Measurements from ENCODE around the gene DAAM2. TPM values are rescaled to one million over a fixed set of nuclear protein-coding genes. Genes with fewer than 3 reads are reported as not detected.

Gene DAAM2
- polyA plus RNA-seq, 1 of the 3 experiments (the other 2 are of a cell fraction): 0.20 TPM

DNA sequence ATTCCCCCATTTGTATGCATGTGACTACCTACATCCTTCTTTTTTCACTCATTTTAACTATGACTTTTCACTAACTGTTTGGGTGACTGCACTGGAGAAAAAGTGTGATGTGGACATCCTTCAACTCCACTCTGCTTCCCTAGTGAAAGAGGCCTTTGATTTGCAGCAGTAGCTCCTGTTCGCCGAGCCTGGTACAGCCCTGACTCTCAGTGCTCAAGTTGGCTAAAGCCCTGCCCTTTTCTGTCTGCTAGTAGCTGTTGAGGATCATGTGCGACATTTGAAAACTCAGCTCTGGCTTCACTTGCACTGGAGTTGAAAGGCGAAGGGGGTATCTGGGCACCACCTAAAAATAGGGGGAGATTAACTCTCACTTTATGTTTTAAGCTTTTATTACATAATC lies 42.1 kb downstream of the DAAM2 start:
- Histone ChIP-seq H3F3A (replicated peaks; ENCODE audit: insufficient read depth) (no peaks in the 10 kb centered on the region), H3K36me3 (replicated peaks in 1 of 2; ENCODE audit: control insufficient read depth in 1 of 2, insufficient read depth in 2 of 2, low read length in 1 of 2) (no peaks in the 10 kb centered on the region), H3K79me2 (ENCODE audit: insufficient read depth) (no peaks in the 10 kb centered on the region), H3K4me2 (no peak overlapping the region), H3K9ac (no peak overlapping the region), H3K4me1 (ENCODE audit: control insufficient read depth in 1 of 2, insufficient read depth in 2 of 2, low read depth in 1 of 2, low read length in 1 of 2) (peaks cover 0 to 6% of the 10 kb centered on the region in 2 experiments; a peak in 1 of 4 replicates), H2AFZ (ENCODE audit: low read depth) (no peak overlapping the region), H4K20me1 (ENCODE audit: insufficient read depth) (no peaks in the 10 kb centered on the region), H3K9me3 (no peaks in the 10 kb centered on the region), H3K27ac (ENCODE audit: low read depth in 2 of 2, low read length in 1 of 2) (no peak overlapping the region), H3K27me3 (ENCODE audit: insufficient read depth) (no peaks in the 10 kb centered on the region), H3K4me3 (ENCODE audit: low read depth in 2 of 2, low read length in 1 of 2) (no peak overlapping the region), H3K9me2 (no peaks in the 10 kb centered on the region)
- ChIA-PET POLR2A (no interaction called here), CTCF (interaction anchor here (1.1 kb wide), 1 partner anchor 9 kb away, joined by 3 read pairs; no protein-coding TSS in a partner anchor)
- no peak for DNase-seq
- WGBS (ENCODE audit: low lambda C conversion rate): 58% methylated on average over 4 of the region's 4 CpGs
- TF ChIP-seq RXRA (IDR thresholded peaks at IDR 0.05; ENCODE audit: borderline replicate concordance, low read depth): no peak
- TF ChIP-seq MEF2A (IDR thresholded peaks at IDR 0.05; ENCODE audit: borderline replicate concordance, low read depth): no peak
- no peak for TF ChIP-seq EZH2phosphoT487 (IDR thresholded peaks at IDR 0.05; ENCODE audit: borderline replicate concordance, low read depth)
- no peak for TF ChIP-seq RAD21 (IDR thresholded peaks at IDR 0.05; ENCODE audit: low read length)
- TF ChIP-seq TAF1 (IDR thresholded peaks at IDR 0.05; ENCODE audit: borderline replicate concordance, low read depth, low read length): no peak
- TF ChIP-seq FOSL2 (IDR thresholded peaks at IDR 0.05; ENCODE audit: borderline replicate concordance, low read depth): no peak
- TF ChIP-seq, protein P1, sequence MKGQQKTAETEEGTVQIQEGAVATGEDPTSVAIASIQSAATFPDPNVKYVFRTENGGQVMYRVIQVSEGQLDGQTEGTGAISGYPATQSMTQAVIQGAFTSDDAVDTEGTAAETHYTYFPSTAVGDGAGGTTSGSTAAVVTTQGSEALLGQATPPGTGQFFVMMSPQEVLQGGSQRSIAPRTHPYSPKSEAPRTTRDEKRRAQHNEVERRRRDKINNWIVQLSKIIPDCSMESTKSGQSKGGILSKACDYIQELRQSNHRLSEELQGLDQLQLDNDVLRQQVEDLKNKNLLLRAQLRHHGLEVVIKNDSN (IDR thresholded peaks at IDR 0.05; ENCODE audit: borderline replicate concordance, low read depth): no peak
- TF ChIP-seq, protein P2, sequence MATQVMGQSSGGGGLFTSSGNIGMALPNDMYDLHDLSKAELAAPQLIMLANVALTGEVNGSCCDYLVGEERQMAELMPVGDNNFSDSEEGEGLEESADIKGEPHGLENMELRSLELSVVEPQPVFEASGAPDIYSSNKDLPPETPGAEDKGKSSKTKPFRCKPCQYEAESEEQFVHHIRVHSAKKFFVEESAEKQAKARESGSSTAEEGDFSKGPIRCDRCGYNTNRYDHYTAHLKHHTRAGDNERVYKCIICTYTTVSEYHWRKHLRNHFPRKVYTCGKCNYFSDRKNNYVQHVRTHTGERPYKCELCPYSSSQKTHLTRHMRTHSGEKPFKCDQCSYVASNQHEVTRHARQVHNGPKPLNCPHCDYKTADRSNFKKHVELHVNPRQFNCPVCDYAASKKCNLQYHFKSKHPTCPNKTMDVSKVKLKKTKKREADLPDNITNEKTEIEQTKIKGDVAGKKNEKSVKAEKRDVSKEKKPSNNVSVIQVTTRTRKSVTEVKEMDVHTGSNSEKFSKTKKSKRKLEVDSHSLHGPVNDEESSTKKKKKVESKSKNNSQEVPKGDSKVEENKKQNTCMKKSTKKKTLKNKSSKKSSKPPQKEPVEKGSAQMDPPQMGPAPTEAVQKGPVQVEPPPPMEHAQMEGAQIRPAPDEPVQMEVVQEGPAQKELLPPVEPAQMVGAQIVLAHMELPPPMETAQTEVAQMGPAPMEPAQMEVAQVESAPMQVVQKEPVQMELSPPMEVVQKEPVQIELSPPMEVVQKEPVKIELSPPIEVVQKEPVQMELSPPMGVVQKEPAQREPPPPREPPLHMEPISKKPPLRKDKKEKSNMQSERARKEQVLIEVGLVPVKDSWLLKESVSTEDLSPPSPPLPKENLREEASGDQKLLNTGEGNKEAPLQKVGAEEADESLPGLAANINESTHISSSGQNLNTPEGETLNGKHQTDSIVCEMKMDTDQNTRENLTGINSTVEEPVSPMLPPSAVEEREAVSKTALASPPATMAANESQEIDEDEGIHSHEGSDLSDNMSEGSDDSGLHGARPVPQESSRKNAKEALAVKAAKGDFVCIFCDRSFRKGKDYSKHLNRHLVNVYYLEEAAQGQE (IDR thresholded peaks at IDR 0.05; ENCODE audit: low read depth, low read length): no peak
- TF ChIP-seq GABPA (IDR thresholded peaks at IDR 0.05; ENCODE audit: low read depth): no peak
- TF ChIP-seq, protein P3, sequence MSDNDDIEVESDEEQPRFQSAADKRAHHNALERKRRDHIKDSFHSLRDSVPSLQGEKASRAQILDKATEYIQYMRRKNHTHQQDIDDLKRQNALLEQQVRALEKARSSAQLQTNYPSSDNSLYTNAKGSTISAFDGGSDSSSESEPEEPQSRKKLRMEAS (IDR thresholded peaks at IDR 0.05; ENCODE audit: low read depth): no peak
- no peak for TF ChIP-seq CHD2 (IDR thresholded peaks at IDR 0.05; ENCODE audit: low read length, partially characterized antibody)
- TF ChIP-seq NRF1 (IDR thresholded peaks at IDR 0.05; ENCODE audit: low read depth, low read length): no peak
- no peak for TF ChIP-seq YY1 (IDR thresholded peaks at IDR 0.05; ENCODE audit: low read depth)
- TF ChIP-seq JUND (IDR thresholded peaks at IDR 0.05): no peak
- no peak for TF ChIP-seq POLR2AphosphoS5 (IDR thresholded peaks at IDR 0.05; ENCODE audit: low read depth, low read length)
- no peak for TF ChIP-seq GATA2 (CRISPR knock-in tag; IDR thresholded peaks at IDR 0.05)
